ENCODE data around the gene KNOP1.
"Not testable (repeated sequence)": the region's sequence is repeated elsewhere in the genome, so short reads cannot be mapped to it uniquely, and the experiment has no call there.

The KNOP1 gene

GRCh38 chr16:19691161-19691711, 26.8 kb downstream of the KNOP1 start:
- TF ChIP-seq POLR2AphosphoS5 (IDR thresholded peaks at IDR 0.05; ENCODE audit: low read depth, low read length) (no peak), TAF1 (IDR thresholded peaks at IDR 0.05; ENCODE audit: borderline replicate concordance, low read depth, low read length) (no peak), POLR2A (IDR thresholded peaks at IDR 0.05; ENCODE audit: low read depth, low read length) (no peak)
- DNase-seq (ENCODE audit: insufficient read length) = no peak
- FAIRE-seq = no peak

GRCh38 chr16:19690196-19690595, 27.8 kb downstream of the KNOP1 start:
- no peak for DNase-seq (ENCODE audit: insufficient read length)
- TF ChIP-seq POLR2AphosphoS5 (IDR thresholded peaks at IDR 0.05; ENCODE audit: low read depth, low read length) (no peak), POLR2A (IDR thresholded peaks at IDR 0.05; ENCODE audit: low read depth, low read length) (no peak), TAF1 (IDR thresholded peaks at IDR 0.05; ENCODE audit: borderline replicate concordance, low read depth, low read length) (no peak)
- FAIRE-seq = no peak

- no peak for DNase-seq (ENCODE audit: insufficient read length)
These were observed 28.7 kb downstream of the KNOP1 start for GRCh38 chr16:19689342-19689741.

GRCh38 chr16:19688396-19689024, 29.5 kb downstream of the KNOP1 start:
- no peak for FAIRE-seq

More at GRCh38 chr16:19689342-19689741, 28.7 kb downstream of the KNOP1 start:
- FAIRE-seq = no peak
- TF ChIP-seq POLR2A (IDR thresholded peaks at IDR 0.05; ENCODE audit: low read depth, low read length) = no peak
- no peak for TF ChIP-seq TAF1 (IDR thresholded peaks at IDR 0.05; ENCODE audit: borderline replicate concordance, low read depth, low read length)

GRCh38 chr16:19687279-19687678, 30.7 kb downstream of the KNOP1 start:
- DNase-seq (ENCODE audit: insufficient read length) (no peak), FAIRE-seq (no peak)
- no peak for TF ChIP-seq POLR2A (IDR thresholded peaks at IDR 0.05; ENCODE audit: low read depth, low read length)
- TF ChIP-seq POLR2AphosphoS5 (IDR thresholded peaks at IDR 0.05; ENCODE audit: low read depth, low read length) = no peak
- TF ChIP-seq TAF1 (IDR thresholded peaks at IDR 0.05; ENCODE audit: borderline replicate concordance, low read depth, low read length) = no peak

More at GRCh38 chr16:19688396-19689024, 29.5 kb downstream of the KNOP1 start:
- TF ChIP-seq TAF1 (IDR thresholded peaks at IDR 0.05; ENCODE audit: borderline replicate concordance, low read depth, low read length) = no peak
- no peak for TF ChIP-seq POLR2A (IDR thresholded peaks at IDR 0.05; ENCODE audit: low read depth, low read length)
- no peak for TF ChIP-seq POLR2AphosphoS5 (IDR thresholded peaks at IDR 0.05; ENCODE audit: low read depth, low read length)
- DNase-seq (ENCODE audit: insufficient read length) = no peak

GRCh38 chr16:19685176-19685575, 32.9 kb downstream of the KNOP1 start:
- DNase-seq (ENCODE audit: insufficient read length) (no peak), FAIRE-seq (no peak)
- TF ChIP-seq POLR2AphosphoS5 (IDR thresholded peaks at IDR 0.05; ENCODE audit: low read depth, low read length) (no peak), POLR2A (IDR thresholded peaks at IDR 0.05; ENCODE audit: low read depth, low read length) (no peak), TAF1 (IDR thresholded peaks at IDR 0.05; ENCODE audit: borderline replicate concordance, low read depth, low read length) (no peak)

GRCh38 chr16:19683453-19684236, 34.4 kb downstream of the KNOP1 start:
- TF ChIP-seq POLR2AphosphoS5 (IDR thresholded peaks at IDR 0.05; ENCODE audit: low read depth, low read length) (no peak), POLR2A (IDR thresholded peaks at IDR 0.05; ENCODE audit: low read depth, low read length) (no peak), TAF1 (IDR thresholded peaks at IDR 0.05; ENCODE audit: borderline replicate concordance, low read depth, low read length) (no peak)
- no peak for DNase-seq (ENCODE audit: insufficient read length)
- no peak for FAIRE-seq

- DNase-seq (ENCODE audit: insufficient read length) (no peak), FAIRE-seq (no peak)
- TF ChIP-seq POLR2AphosphoS5 (IDR thresholded peaks at IDR 0.05; ENCODE audit: low read depth, low read length) (no peak), TAF1 (IDR thresholded peaks at IDR 0.05; ENCODE audit: borderline replicate concordance, low read depth, low read length) (no peak), POLR2A (IDR thresholded peaks at IDR 0.05; ENCODE audit: low read depth, low read length) (no peak)
These were observed 36.4 kb downstream of the KNOP1 start for GRCh38 chr16:19681637-19682036.

GRCh38 chr16:19680881-19681340, 37.1 kb downstream of the KNOP1 start:
- TF ChIP-seq TAF1 (IDR thresholded peaks at IDR 0.05; ENCODE audit: borderline replicate concordance, low read depth, low read length) (no peak), POLR2AphosphoS5 (IDR thresholded peaks at IDR 0.05; ENCODE audit: low read depth, low read length) (no peak), POLR2A (IDR thresholded peaks at IDR 0.05; ENCODE audit: low read depth, low read length) (no peak)
- DNase-seq (ENCODE audit: insufficient read length) (no peak), FAIRE-seq (no peak)

GRCh38 chr16:19679281-19679680, 38.7 kb downstream of the KNOP1 start:
- DNase-seq (ENCODE audit: insufficient read length); FAIRE-seq: not testable (repeated sequence)

GRCh38 chr16:19678804-19679203, 39.2 kb downstream of the KNOP1 start:
- no peak for DNase-seq (ENCODE audit: insufficient read length)

GRCh38 chr16:19677402-19677801, 40.6 kb downstream of the KNOP1 start:
- no peak for DNase-seq (ENCODE audit: insufficient read length)
- TF ChIP-seq TAF1 (IDR thresholded peaks at IDR 0.05; ENCODE audit: borderline replicate concordance, low read depth, low read length) = no peak
- TF ChIP-seq POLR2A (IDR thresholded peaks at IDR 0.05; ENCODE audit: low read depth, low read length) = no peak
- TF ChIP-seq POLR2AphosphoS5 (IDR thresholded peaks at IDR 0.05; ENCODE audit: low read depth, low read length) = no peak
- no peak for FAIRE-seq

More at GRCh38 chr16:19678804-19679203, 39.2 kb downstream of the KNOP1 start:
- FAIRE-seq = no peak
- TF ChIP-seq TAF1 (IDR thresholded peaks at IDR 0.05; ENCODE audit: borderline replicate concordance, low read depth, low read length) = no peak
- TF ChIP-seq POLR2AphosphoS5 (IDR thresholded peaks at IDR 0.05; ENCODE audit: low read depth, low read length) = no peak
- no peak for TF ChIP-seq POLR2A (IDR thresholded peaks at IDR 0.05; ENCODE audit: low read depth, low read length)
